Right lobe of liver (tissue), 4 donors: ENCODE data around the gene AAMP.

ENCODE experiments used
- POLR2A ChIP-seq: fragments of 450-650 bp; IDR thresholded peaks from one replicate; pipeline ENCODE4 v1.6.1; 2017; ENCODE audit warnings: antibody characterized with exemption, mild to moderate bottlenecking
- TF ChIP-seq, protein P1 (sequence below), 4 donors: fragments of 200-600 bp in 3 of 4; fragments of 450-650 bp in 1 of 4; IDR thresholded peaks; one replicate each; pipeline versions ENCODE4 v1.5.1 to v1.8.0; 2016 to 2022; ENCODE audit warnings: antibody characterized with exemption in 4 of 4, mild to moderate bottlenecking in 2 of 4
- donor health status: DM: no; HTN: no; CAD: no.
- donor health status: DM: no; HTN: no; CAD: no.
- donor health status: DM: no; HTN: yes; CAD: no.

DNA sequence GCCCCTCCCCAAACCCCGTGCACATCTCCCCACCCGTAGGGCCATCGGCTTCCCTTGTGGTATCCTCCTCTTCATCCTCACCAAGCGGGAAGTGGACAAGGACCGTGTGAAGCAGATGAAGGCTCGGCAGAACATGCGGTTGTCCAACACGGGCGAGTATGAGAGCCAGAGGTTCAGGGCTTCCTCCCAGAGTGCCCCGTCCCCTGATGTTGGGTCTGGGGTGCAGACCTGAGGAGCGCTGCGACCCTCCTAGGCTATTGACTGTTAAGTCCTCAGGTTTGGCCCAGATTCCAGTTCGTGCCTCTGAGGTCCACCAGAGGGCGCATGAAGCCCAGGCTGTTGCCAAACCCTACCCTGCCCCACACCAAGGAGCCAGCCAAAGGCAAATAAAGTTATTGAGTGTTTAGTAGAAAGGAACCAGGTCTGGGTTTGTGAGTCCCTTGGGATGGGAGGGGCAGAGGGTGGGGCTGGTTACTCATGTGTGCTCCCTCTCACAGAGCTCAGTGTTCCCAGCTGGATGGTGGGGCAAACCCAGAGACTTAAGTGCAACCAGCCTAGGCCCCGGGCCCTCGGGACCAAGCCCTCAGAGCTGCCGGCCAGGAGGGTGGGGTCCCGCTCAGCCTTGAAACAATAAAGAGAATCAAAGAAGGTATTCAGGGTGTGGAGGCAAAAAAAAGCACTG lies 2.7 kb upstream of the AAMP start:
- TF ChIP-seq, protein P1, sequence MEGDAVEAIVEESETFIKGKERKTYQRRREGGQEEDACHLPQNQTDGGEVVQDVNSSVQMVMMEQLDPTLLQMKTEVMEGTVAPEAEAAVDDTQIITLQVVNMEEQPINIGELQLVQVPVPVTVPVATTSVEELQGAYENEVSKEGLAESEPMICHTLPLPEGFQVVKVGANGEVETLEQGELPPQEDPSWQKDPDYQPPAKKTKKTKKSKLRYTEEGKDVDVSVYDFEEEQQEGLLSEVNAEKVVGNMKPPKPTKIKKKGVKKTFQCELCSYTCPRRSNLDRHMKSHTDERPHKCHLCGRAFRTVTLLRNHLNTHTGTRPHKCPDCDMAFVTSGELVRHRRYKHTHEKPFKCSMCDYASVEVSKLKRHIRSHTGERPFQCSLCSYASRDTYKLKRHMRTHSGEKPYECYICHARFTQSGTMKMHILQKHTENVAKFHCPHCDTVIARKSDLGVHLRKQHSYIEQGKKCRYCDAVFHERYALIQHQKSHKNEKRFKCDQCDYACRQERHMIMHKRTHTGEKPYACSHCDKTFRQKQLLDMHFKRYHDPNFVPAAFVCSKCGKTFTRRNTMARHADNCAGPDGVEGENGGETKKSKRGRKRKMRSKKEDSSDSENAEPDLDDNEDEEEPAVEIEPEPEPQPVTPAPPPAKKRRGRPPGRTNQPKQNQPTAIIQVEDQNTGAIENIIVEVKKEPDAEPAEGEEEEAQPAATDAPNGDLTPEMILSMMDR (IDR thresholded peaks at IDR 0.05) = peak; percentile 79 to 87 (median 86)
- no peak for TF ChIP-seq POLR2A
